SU-DHL-6 (cell line): ENCODE results near the gene ZFP1.

Experiments used
- H2AFZ ChIP-seq: fragments of 200-600 bp; sonication (generic); 2 replicates; pipeline ENCODE4 v1.6.1; 2014; ENCODE audit warnings: low read depth, mild to moderate bottlenecking, moderate library complexity, mixed read lengths, antibody characterized with exemption, low read length; ENCODE audit not compliant: severe bottlenecking
- H3F3A ChIP-seq: fragments of 200-600 bp; shearing (Covaris generic); 2 replicates; pipeline ENCODE4 v1.6.0; 2016; ENCODE audit warnings: antibody characterized with exemption, mild to moderate bottlenecking; ENCODE audit not compliant: insufficient read depth
- H3K27ac ChIP-seq: fragments of 200-600 bp; sonication (generic); 2 replicates; pipeline ENCODE4 v1.5.1; 2016; ENCODE audit warnings: low read depth, mild to moderate bottlenecking, low read length, moderate library complexity, mixed read lengths
- H3K27me3 ChIP-seq: fragments of 200-600 bp; sonication (generic), shearing (Covaris generic); 2 replicates; pipeline ENCODE4 v1.6.0; 2014; ENCODE audit warnings: mild to moderate bottlenecking, low read length
- H3K36me3 ChIP-seq: fragments of 200-600 bp; sonication (generic); 2 replicates; pipeline ENCODE4 v1.6.1; 2014; ENCODE audit warnings: mild to moderate bottlenecking, low read length, mixed read lengths
- H3K4me2 ChIP-seq: fragments of 300-600, 200-600 bp; shearing (Covaris generic), sonication (generic); 2 replicates; pipeline ENCODE4 v1.6.0; 2014; ENCODE audit warnings: low read length, low read depth, mild to moderate bottlenecking; ENCODE audit not compliant: poor library complexity, severe bottlenecking
- H3K4me3 ChIP-seq: fragments of 200-600 bp; sonication (generic); 2 replicates; pipeline ENCODE4 v1.5.1; 2014; ENCODE audit warnings: antibody characterized with exemption, low read length, mild to moderate bottlenecking, mixed read lengths; ENCODE audit not compliant: insufficient read depth, poor library complexity, severe bottlenecking
- H3K79me2 ChIP-seq: fragments of 200-600 bp; sonication (generic); 2 replicates; pipeline ENCODE4 v1.6.1; 2014; ENCODE audit warnings: mild to moderate bottlenecking, low read length, moderate library complexity; ENCODE audit not compliant: insufficient read depth
- H3K9ac ChIP-seq: fragments of 200-600 bp; sonication (generic); 2 replicates; pipeline ENCODE4 v1.7.0; 2014; ENCODE audit warnings: mild to moderate bottlenecking, low read length
- H3K9me2 ChIP-seq: fragments of 200-600 bp; sonication (generic); replicated peaks from 2 replicates; pipeline ENCODE4 v1.6.1; 2014; ENCODE audit warnings: low read length; ENCODE audit not compliant: insufficient read depth
- H3K9me3 ChIP-seq: fragments of 200-600 bp; sonication (generic); 2 replicates; pipeline ENCODE4 v1.6.1; 2014; ENCODE audit warnings: low read length, mixed read lengths; ENCODE audit not compliant: insufficient read depth
- H4K20me1 ChIP-seq: fragments of 200-600 bp; sonication (generic); 2 replicates; pipeline ENCODE4 v1.6.1; 2014; ENCODE audit warnings: low read depth, mild to moderate bottlenecking, antibody characterized with exemption, low read length, moderate library complexity, mixed read lengths
- CTCF ChIP-seq: fragments of 200-600 bp; sonication (generic); IDR thresholded peaks from one replicate; pipeline ENCODE4 v1.5.1; 2017; ENCODE audit warnings: antibody characterized with exemption, mild to moderate bottlenecking, low read length, moderate library complexity; ENCODE audit not compliant: insufficient read depth, poor library complexity, severe bottlenecking
- EZH2phosphoT487 ChIP-seq: fragments of 200-600 bp; sonication (generic), shearing (Covaris generic); conservative IDR thresholded peaks from 2 replicates; pipeline ENCODE4 v1.6.1; 2018; ENCODE audit warnings: mild to moderate bottlenecking, antibody characterized with exemption, low read length, moderate library complexity, mixed read lengths

Gene ZFP1

GRCh38 chr16:75112734-75113491, 35.4 kb upstream of the ZFP1 start:
- no peak overlapping the region for H2AFZ ChIP-seq
- no peaks in the 10 kb centered on the region for H3K79me2 ChIP-seq
- no peak for TF ChIP-seq CTCF
- TF ChIP-seq EZH2phosphoT487: no peak
- H3K9me2 ChIP-seq: no peaks in the 10 kb centered on the region
- H3K4me3 ChIP-seq: no peak overlapping the region
- H3K4me2 ChIP-seq: no peak overlapping the region
- peaks cover 30% of the 10 kb centered on the region for H3F3A ChIP-seq
- no peaks in the 10 kb centered on the region for H3K36me3 ChIP-seq
- no peaks in the 10 kb centered on the region for H4K20me1 ChIP-seq
- H3K27ac ChIP-seq: no peak overlapping the region
- no peak overlapping the region for H3K9ac ChIP-seq
- H3K9me3 ChIP-seq: no peaks in the 10 kb centered on the region
- H3K27me3 ChIP-seq: no peaks in the 10 kb centered on the region

GRCh38 chr16:75113541-75114121, 34.7 kb upstream of the ZFP1 start:
- H3K27ac ChIP-seq: no peak overlapping the region
- no peak overlapping the region for H3K9ac ChIP-seq
- no peaks in the 10 kb centered on the region for H3K9me2 ChIP-seq

GRCh38 chr16:75114179-75114945, 34.0 kb upstream of the ZFP1 start:
- no peak for TF ChIP-seq EZH2phosphoT487
- no peak for TF ChIP-seq CTCF
- no peak overlapping the region for H3K4me3 ChIP-seq
- no peaks in the 10 kb centered on the region for H3K79me2 ChIP-seq
- no peaks in the 10 kb centered on the region for H3K27me3 ChIP-seq
- H3K36me3 ChIP-seq: no peaks in the 10 kb centered on the region
- H3F3A ChIP-seq: peaks cover 17% of the 10 kb centered on the region
- no peak overlapping the region for H2AFZ ChIP-seq
- H3K27ac ChIP-seq: no peak overlapping the region
- H3K9me2 ChIP-seq: no peaks in the 10 kb centered on the region
- H3K9ac ChIP-seq: no peak overlapping the region
- H3K4me2 ChIP-seq: no peak overlapping the region
- no peaks in the 10 kb centered on the region for H3K9me3 ChIP-seq
- H4K20me1 ChIP-seq: no peaks in the 10 kb centered on the region

More at GRCh38 chr16:75113541-75114121, 34.7 kb upstream of the ZFP1 start:
- peaks cover 23% of the 10 kb centered on the region for H3F3A ChIP-seq
- no peaks in the 10 kb centered on the region for H4K20me1 ChIP-seq
- no peak overlapping the region for H2AFZ ChIP-seq
- no peaks in the 10 kb centered on the region for H3K9me3 ChIP-seq
- no peaks in the 10 kb centered on the region for H3K79me2 ChIP-seq
- no peak overlapping the region for H3K4me2 ChIP-seq
- no peak overlapping the region for H3K4me3 ChIP-seq
- no peaks in the 10 kb centered on the region for H3K36me3 ChIP-seq
- H3K27me3 ChIP-seq: no peaks in the 10 kb centered on the region
- TF ChIP-seq EZH2phosphoT487 (no peak), CTCF (no peak)
